Choroid plexus epithelial cell (primary cell): ENCODE measurements around the gene NAGPA.

Experiments
- DNase-seq: peaks from one replicate; pipeline ENCODE4 v3.0.0-alpha.2; 2010; ENCODE audit warnings: low read depth
- H3K4me3 ChIP-seq: 2 replicates; pipeline ENCODE4 v1.5.1; 2011; ENCODE audit warnings: low read depth, mild to moderate bottlenecking, control low read depth, low read length, moderate library complexity
- TF ChIP-seq, protein P1 (sequence below): conservative IDR thresholded peaks from 2 replicates; pipeline ENCODE4 v1.5.1; 2011; ENCODE audit warnings: low read depth, mild to moderate bottlenecking, control low read depth, inconsistent platforms, low read length, moderate library complexity

Gene NAGPA

DNA sequence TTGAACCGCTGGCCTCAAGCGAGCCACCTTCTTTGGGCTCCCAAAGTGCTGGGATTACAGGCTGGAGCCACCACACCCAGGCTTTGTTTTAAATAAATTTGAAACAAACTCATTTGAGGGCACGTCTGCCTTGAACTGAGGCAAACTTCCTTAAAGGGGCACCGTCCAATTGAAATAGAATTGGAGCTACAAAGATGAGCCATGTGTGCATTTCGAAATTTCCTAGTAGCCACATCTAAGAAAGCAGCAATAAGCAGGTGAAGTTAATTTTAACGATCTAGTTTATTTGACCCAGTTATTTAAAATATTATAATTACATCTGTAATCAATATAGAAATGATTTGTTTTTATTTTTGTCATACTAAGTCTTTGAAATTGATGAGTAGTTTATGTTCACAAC is 32.8 kb upstream of the NAGPA start:
- DNase-seq: no peak
- no peak overlapping the region for H3K4me3 ChIP-seq
- TF ChIP-seq, protein P1, sequence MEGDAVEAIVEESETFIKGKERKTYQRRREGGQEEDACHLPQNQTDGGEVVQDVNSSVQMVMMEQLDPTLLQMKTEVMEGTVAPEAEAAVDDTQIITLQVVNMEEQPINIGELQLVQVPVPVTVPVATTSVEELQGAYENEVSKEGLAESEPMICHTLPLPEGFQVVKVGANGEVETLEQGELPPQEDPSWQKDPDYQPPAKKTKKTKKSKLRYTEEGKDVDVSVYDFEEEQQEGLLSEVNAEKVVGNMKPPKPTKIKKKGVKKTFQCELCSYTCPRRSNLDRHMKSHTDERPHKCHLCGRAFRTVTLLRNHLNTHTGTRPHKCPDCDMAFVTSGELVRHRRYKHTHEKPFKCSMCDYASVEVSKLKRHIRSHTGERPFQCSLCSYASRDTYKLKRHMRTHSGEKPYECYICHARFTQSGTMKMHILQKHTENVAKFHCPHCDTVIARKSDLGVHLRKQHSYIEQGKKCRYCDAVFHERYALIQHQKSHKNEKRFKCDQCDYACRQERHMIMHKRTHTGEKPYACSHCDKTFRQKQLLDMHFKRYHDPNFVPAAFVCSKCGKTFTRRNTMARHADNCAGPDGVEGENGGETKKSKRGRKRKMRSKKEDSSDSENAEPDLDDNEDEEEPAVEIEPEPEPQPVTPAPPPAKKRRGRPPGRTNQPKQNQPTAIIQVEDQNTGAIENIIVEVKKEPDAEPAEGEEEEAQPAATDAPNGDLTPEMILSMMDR: no peak

DNA sequence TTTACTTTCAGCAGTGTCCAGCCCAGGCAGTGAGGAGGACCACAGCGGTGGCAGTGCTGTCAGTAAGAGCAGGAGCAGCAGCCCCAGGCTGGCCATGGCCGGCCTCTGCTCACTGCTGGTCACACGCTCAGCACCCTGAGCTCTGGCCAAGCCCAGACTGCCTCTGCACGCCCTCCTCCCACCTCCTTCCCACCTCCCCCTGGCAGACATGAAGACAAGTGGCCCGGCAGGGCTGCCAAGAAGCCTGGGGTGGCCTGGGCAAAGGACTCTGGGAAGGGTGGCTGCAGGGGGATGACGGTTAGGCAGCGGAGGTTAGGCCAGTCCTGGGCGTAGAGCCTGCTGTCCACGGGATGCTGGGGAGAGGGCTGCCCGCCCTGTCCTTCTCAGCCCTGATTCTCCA is 32.1 kb upstream of the NAGPA start, which contains the start of gene C16orf89:
Gene C16orf89, minus strand, starts transcription at position 144 of the 400 bp plus-strand sequence. Its CDS starts 48 bp downstream, at position 96.
- TF ChIP-seq, protein P1: no peak
- H3K4me3 ChIP-seq: peak within 1 kb of the TSS; percentile 8
- no peak for DNase-seq

DNA sequence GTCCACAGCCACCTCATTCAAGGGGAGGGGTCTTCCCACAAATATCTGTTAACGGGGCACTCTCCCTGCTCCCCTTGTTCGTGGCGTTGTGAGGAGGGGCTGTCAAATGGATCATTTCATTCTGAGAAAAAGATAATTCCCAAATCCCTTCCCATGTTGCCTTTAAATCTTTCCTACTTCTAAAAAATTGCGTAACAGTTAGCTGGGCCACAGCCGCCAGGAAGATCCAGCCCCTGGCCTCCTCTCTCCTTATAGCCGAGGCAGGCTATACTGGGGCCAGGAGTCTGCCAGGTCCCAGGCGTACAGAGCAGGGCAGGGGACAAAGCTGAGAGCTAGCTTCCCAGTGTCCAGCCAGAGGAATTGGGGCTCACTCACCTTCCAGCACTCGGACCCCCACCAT is 31.6 kb upstream of the NAGPA start:
- TF ChIP-seq, protein P1: no peak
- H3K4me3 ChIP-seq: peak overlapping the region; percentile 8
- DNase-seq: no peak

DNA sequence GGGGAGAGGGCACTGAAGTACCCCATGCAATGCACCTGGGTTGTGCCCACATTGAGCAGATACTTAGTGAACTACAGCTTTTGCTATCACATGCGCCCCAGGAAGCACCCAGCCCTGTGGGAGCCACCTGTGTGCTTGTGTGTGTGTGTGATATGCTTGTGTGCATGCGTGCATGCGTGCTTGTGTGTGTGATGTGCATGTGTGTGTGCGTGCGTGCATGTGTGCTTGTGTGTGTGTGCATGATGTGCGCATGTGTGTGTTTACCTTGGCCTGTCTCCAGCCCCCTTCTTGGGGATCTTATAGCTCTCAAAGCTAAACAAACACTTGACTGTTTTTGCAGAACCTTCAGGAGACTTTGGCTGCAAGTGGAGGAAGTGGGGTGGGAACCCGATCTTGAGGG is 31.2 kb upstream of the NAGPA start:
- no peak overlapping the region for H3K4me3 ChIP-seq
- DNase-seq: peak; percentile 43
- TF ChIP-seq, protein P1: no peak

DNA sequence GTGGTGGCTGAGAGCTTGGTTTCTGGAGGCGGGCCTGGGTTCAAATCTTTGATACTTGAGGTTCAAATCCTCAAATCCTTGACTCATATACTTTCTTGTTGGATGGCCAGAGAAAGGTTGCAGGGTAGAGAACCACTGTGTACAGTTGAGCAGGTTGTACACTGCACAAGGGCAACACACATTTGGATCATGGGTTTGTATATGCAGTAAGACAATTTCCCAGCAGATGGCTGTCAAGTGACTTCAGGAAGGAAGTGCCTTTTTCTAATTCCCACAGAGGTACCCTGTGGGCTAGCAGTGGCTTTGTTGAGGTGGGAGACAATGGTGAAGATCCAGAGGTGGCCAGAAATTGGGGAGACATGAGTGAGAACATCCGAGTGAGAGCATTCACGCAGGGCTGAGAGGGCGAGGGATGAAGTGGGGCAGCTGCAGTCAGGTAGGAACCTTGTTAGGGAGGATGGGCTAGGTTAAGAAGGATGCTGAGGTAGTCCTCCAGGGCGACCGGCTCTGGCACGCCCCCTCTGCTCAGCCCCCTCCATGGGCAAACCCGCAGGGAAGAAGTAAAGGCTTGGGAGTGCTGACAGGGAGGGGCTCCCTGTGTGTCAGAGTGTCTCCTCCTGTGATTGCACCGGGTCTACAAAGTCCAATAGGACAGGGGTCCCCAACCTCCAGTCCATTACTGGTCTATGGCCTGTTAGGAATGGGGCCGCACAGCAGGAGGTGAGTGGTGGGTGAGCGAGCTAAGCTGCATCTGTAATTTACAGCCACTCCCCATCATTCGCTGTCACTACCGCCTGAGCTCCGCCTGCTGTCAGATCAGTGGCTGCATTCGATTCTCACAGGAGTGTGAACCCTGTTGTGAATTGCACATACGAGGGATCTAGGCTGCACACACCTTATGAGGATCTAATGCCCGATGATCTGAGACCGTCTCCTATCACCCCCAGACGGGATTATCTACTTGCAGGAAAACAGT is 29.3 kb upstream of the NAGPA start:
- no peak for DNase-seq
- TF ChIP-seq, protein P1: no peak
- no peak overlapping the region for H3K4me3 ChIP-seq

DNA sequence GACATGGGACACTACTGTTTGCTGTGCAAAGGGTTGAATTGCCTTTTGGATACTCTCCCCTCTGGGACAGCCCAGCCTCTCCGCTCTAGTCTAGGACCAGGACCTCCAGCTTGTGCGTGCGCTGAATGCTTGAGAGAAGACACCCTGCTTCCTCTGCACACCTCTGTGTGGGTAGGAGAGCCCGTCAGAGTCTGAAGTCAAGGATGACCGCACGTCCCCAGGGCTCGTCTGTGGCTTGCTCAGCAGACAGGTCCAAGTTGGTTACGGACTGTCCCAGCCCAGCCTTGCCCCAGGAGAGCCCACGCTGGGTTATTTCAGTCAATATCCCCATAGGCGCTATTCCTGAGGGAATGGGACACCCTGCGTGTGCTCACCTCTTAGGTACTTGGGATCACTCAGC is 28.3 kb upstream of the NAGPA start:
- DNase-seq: no peak
- TF ChIP-seq, protein P1: no peak
- no peak overlapping the region for H3K4me3 ChIP-seq
